OCI-LY7 (cell line): Measurements from ENCODE around the gene NPEPL1. TPM values are rescaled to one million over a fixed set of nuclear protein-coding genes. Genes with fewer than 3 reads are reported as not detected.
A peak's percentile ranks its signal among the peaks of the same experiment; 100 is the strongest.
"Not testable (repeated sequence)": the region's sequence is repeated elsewhere in the genome, so short reads cannot be mapped to it uniquely, and the experiment has no call there.

ENCODE experiments used
- BruUV-seq: library from RNA; stranded (reverse); fragments of 400-500 nt; replicated peaks from 2 replicates; lab custom pipeline; 2021; lab: Mats Ljungman, UMichigan
- CTCF ChIA-PET: fragments of 300-600 bp; sonication (Branson Sonifier 250); formaldehyde crosslinking; loops from one replicate; lab custom pipeline; 2022; ENCODE audit warnings: antibody characterized with exemption; ENCODE audit not compliant: unreplicated experiment; lab: Charles Lee
- POLR2A ChIA-PET: fragments of 300-600 bp; sonication (Branson Sonifier 250); formaldehyde crosslinking; loops from one replicate; lab custom pipeline; 2022; ENCODE audit warnings: antibody characterized with exemption; lab: Charles Lee
- DNase-seq: peaks from one replicate; pipeline ENCODE4 v3.0.0-alpha.2; 2015; ENCODE audit warnings: low spot score
- H2AFZ ChIP-seq: fragments of 200-600 bp; sonication (generic), shearing (Covaris generic); 2 replicates; pipeline ENCODE4 v1.6.1; 2014; ENCODE audit warnings: mild to moderate bottlenecking, antibody characterized with exemption, low read length, moderate library complexity
- H3K27ac ChIP-seq: fragments of 200-600 bp; sonication (generic); 2 replicates; pipeline ENCODE4 v1.5.1; 2014; ENCODE audit warnings: mixed run types, low read depth, mild to moderate bottlenecking, moderate library complexity, low read length, inconsistent platforms; ENCODE audit not compliant: poor library complexity, severe bottlenecking
- H3K36me3 ChIP-seq: fragments of 200-600 bp; sonication (generic); 2 replicates; pipeline ENCODE4 v1.6.1; 2014; ENCODE audit warnings: mild to moderate bottlenecking, antibody characterized with exemption, low read length, moderate library complexity, mixed read lengths; ENCODE audit not compliant: insufficient read depth
- H3K4me1 ChIP-seq: fragments of 200-600 bp; sonication (generic); 2 replicates; pipeline ENCODE4 v1.5.1; 2014; ENCODE audit warnings: mild to moderate bottlenecking, low read length; ENCODE audit not compliant: insufficient read depth, poor library complexity, severe bottlenecking
- H3K4me2 ChIP-seq: fragments of 200-600 bp; sonication (generic); 2 replicates; pipeline ENCODE4 v1.6.1; 2014; ENCODE audit warnings: mild to moderate bottlenecking, low read length
- H3K4me3 ChIP-seq: fragments of 200-600 bp; sonication (generic); 2 replicates; pipeline ENCODE4 v1.5.1; 2014; ENCODE audit warnings: mild to moderate bottlenecking, low read depth, low read length; ENCODE audit not compliant: poor library complexity, severe bottlenecking
- H3K79me2 ChIP-seq: fragments of 200-600 bp; sonication (generic); 2 replicates; pipeline ENCODE4 v1.6.1; 2016; ENCODE audit warnings: low read depth, mild to moderate bottlenecking, low read length, moderate library complexity, mixed read lengths; ENCODE audit not compliant: insufficient read depth
- H3K9me2 ChIP-seq: fragments of 200-600 bp; sonication (generic); 2 replicates; pipeline ENCODE4 v1.6.1; 2016; ENCODE audit warnings: mild to moderate bottlenecking, low read length, mixed read lengths; ENCODE audit not compliant: insufficient read depth
- H3K9me3 ChIP-seq: fragments of 200-600 bp; sonication (generic); 2 replicates; pipeline ENCODE4 v1.6.1; 2014; ENCODE audit warnings: mild to moderate bottlenecking, mixed run types, low read length, mixed read lengths
- H4K20me1 ChIP-seq: fragments of 200-600 bp; sonication (generic); 2 replicates; pipeline ENCODE4 v1.6.1; 2014; ENCODE audit warnings: mild to moderate bottlenecking, antibody characterized with exemption, low read length, moderate library complexity, mixed read lengths; ENCODE audit not compliant: insufficient read depth
- CTCF ChIP-seq: fragments of 200-600 bp; sonication (generic); conservative IDR thresholded peaks from 2 replicates; pipeline ENCODE4 v1.5.1; 2014; ENCODE audit warnings: mild to moderate bottlenecking, antibody characterized with exemption, low read length, moderate library complexity, mixed read lengths
- EZH2phosphoT487 ChIP-seq: fragments of 200-600 bp; sonication (generic); IDR thresholded peaks from 2 replicates; pipeline ENCODE4 v1.6.1; 2018; ENCODE audit warnings: low read depth, borderline replicate concordance, mild to moderate bottlenecking, mixed run types, antibody characterized with exemption, low read length, moderate library complexity, mixed read lengths
- intact Hi-C: fragments of 100-400 bp; cut with micrococcal nuclease; formaldehyde crosslinking; loops from one replicate; pipeline ENCODE4 v1.10.0; 2022; ENCODE audit not compliant: unreplicated experiment
- total RNA-seq, 2 experiments: library from RNA; depleted of rRNA in 1 of 2; stranded (reverse); fragments of >200 nt in 1 of 2; shearing (Covaris generic) in 1 of 2; gene quantifications; 2 replicates each; pipeline ENCODE4 v1.2.3, GENCODE V29; 2014 to 2022

Gene NPEPL1
- total RNA-seq, 2 experiments from 2014 or later = 3.4 to 11.5 TPM

GRCh38 chr20:58647796-58648501 is 44.7 kb upstream of the NPEPL1 start:
- H3K9me2 ChIP-seq = no peaks in the 10 kb centered on the region
- DNase-seq = no peak
- H3K27ac ChIP-seq = no peak overlapping the region
- peaks cover 12% of the 10 kb centered on the region for H3K4me1 ChIP-seq
- peaks cover 5% of the 10 kb centered on the region; the same call in 1 of the 2 replicates for H3K36me3 ChIP-seq
- H3K79me2 ChIP-seq = peaks cover 19% of the 10 kb centered on the region
- H3K4me2 ChIP-seq = no peak overlapping the region
- peaks cover 13% of the 10 kb centered on the region for H4K20me1 ChIP-seq
- TF ChIP-seq CTCF (no peak), EZH2phosphoT487 (no peak)
- POLR2A ChIA-PET = interaction anchor here (0.6 kb wide), 1 partner anchor 8 kb away, joined by 3 read pairs; no protein-coding TSS in a partner anchor
- no TSS peak for BruUV-seq
- intact Hi-C loops = loop anchor here (5.0 kb wide), 1 partner anchor 214 kb away; no protein-coding TSS in a partner anchor
- CTCF ChIA-PET = interaction anchor here (0.5 kb wide), 2 partner anchors 56 to 1785 kb away, joined by 3 read pairs; no protein-coding TSS in a partner anchor
- no peak overlapping the region for H2AFZ ChIP-seq
- H3K9me3 ChIP-seq = no peaks in the 10 kb centered on the region
- no peak overlapping the region for H3K4me3 ChIP-seq

- H2AFZ ChIP-seq, DNase-seq, H3K9me2 ChIP-seq, H3K36me3 ChIP-seq, H3K4me3 ChIP-seq, CTCF ChIA-PET, H3K4me2 ChIP-seq, H3K27ac ChIP-seq, POLR2A ChIA-PET, BruUV-seq, H3K9me3 ChIP-seq: not testable (repeated sequence)
- intact Hi-C loops = loop anchor here (5.0 kb wide), 1 partner anchor 214 kb away; no protein-coding TSS in a partner anchor
- Histone ChIP-seq H3K4me1 (peaks cover 17% of the 10 kb centered on the region), H4K20me1 (peaks cover 18% of the 10 kb centered on the region), H3K79me2 (peaks cover 24% of the 10 kb centered on the region)
Observed at GRCh38 chr20:58648502-58648825, 44.1 kb upstream of the NPEPL1 start.

- ChIA-PET POLR2A (interaction anchor here (0.6 kb wide), 2 partner anchors 10 to 455 kb away, joined by 3 read pairs; no protein-coding TSS in a partner anchor), CTCF (interaction anchor here (0.6 kb wide), 1 partner anchor 260 kb away, joined by 4 read pairs; the partner anchor contains the start of gene VAPB)
- Histone ChIP-seq H3K36me3 (peaks cover 14% of the 10 kb centered on the region), H2AFZ (peak overlapping the region; percentile 86), H3K9me3 (no peaks in the 10 kb centered on the region), H3K4me3 (peak overlapping the region; percentile 98), H4K20me1 (peaks cover 28% of the 10 kb centered on the region), H3K4me2 (peak overlapping the region; percentile 97), H3K27ac (no peak overlapping the region), H3K4me1 (peaks cover 28% of the 10 kb centered on the region), H3K9me2 (no peaks in the 10 kb centered on the region), H3K79me2 (peaks cover 35% of the 10 kb centered on the region)
- no TSS peak for BruUV-seq
- no peak for DNase-seq
- intact Hi-C loops = loop anchor here (2.0 to 10.0 kb wide), 4 partner anchors 43 to 413 kb away; partner anchors contain the start of genes NPEPL1 and PRELID3B
- TF ChIP-seq EZH2phosphoT487 (no peak), CTCF (no peak)
Observed at GRCh38 chr20:58649288-58650180, 43.1 kb upstream of the NPEPL1 start.
